ENCODE data around the gene CYP46A1. TPM values are rescaled to one million over a fixed set of nuclear protein-coding genes. Genes with fewer than 3 reads are reported as not detected.

CYP46A1 gene
- total RNA-seq, 1 experiment from 2014 or later: not detected

DNA sequence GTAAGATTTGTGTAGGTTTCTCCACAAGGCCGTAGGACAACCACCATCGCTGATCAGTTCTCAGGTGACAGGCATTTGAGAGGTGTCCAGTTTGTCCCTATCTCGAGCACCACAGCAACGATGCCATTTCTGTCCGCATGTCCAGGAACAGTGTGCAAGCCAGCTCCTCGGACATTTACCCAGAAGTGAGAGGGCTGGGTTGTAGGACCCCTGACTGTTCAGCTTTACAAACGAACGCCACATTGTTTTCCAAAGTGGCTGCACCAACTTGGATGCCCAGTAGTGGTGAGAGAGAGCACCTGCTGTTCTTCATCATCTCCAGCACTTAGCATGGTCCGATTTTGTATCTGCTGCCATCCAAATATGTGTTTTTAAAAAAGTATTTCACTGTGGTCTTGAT lies 38.6 kb downstream of the CYP46A1 start:
- no peaks in the 10 kb centered on the region for H3K9me2 ChIP-seq (ENCODE audit: insufficient read depth)
- no peak overlapping the region for H3K4me3 ChIP-seq
- ChIA-PET CTCF (no interaction called here), POLR2A (ENCODE audit: unreplicated experiment) (no interaction called here)
- no peaks in the 10 kb centered on the region for H3K79me2 ChIP-seq (ENCODE audit: low read depth)
- H3K4me2 ChIP-seq: no peak overlapping the region
- H3K4me1 ChIP-seq (replicated peaks; ENCODE audit: insufficient read depth): no peaks in the 10 kb centered on the region
- DNase-seq: no peak
- H2AFZ ChIP-seq: no peak overlapping the region
- peaks cover 15% of the 10 kb centered on the region; the same call in 1 of the 2 replicates for H3K27me3 ChIP-seq (ENCODE audit: insufficient read depth, low read depth)
- TF ChIP-seq, protein P1, sequence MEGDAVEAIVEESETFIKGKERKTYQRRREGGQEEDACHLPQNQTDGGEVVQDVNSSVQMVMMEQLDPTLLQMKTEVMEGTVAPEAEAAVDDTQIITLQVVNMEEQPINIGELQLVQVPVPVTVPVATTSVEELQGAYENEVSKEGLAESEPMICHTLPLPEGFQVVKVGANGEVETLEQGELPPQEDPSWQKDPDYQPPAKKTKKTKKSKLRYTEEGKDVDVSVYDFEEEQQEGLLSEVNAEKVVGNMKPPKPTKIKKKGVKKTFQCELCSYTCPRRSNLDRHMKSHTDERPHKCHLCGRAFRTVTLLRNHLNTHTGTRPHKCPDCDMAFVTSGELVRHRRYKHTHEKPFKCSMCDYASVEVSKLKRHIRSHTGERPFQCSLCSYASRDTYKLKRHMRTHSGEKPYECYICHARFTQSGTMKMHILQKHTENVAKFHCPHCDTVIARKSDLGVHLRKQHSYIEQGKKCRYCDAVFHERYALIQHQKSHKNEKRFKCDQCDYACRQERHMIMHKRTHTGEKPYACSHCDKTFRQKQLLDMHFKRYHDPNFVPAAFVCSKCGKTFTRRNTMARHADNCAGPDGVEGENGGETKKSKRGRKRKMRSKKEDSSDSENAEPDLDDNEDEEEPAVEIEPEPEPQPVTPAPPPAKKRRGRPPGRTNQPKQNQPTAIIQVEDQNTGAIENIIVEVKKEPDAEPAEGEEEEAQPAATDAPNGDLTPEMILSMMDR (conservative IDR thresholded peaks at IDR 0.05): no peak
- no peak for TF ChIP-seq EZH2 (IDR thresholded peaks at IDR 0.05; ENCODE audit: low read depth)
- intact Hi-C loops (cut with micrococcal nuclease; ENCODE audit: unreplicated experiment): no loop called here
- no peaks in the 10 kb centered on the region for H3F3A ChIP-seq (ENCODE audit: insufficient read depth, low read depth)
- no peaks in the 10 kb centered on the region for H4K20me1 ChIP-seq (ENCODE audit: insufficient read depth)
- no peaks in the 10 kb centered on the region for H3K9me3 ChIP-seq (ENCODE audit: insufficient read depth, low read depth)
- BruUV-seq (replicated peaks): no TSS peak
- H3K27ac ChIP-seq: no peak overlapping the region
- H3K36me3 ChIP-seq (ENCODE audit: low read depth): no peaks in the 10 kb centered on the region

DNA sequence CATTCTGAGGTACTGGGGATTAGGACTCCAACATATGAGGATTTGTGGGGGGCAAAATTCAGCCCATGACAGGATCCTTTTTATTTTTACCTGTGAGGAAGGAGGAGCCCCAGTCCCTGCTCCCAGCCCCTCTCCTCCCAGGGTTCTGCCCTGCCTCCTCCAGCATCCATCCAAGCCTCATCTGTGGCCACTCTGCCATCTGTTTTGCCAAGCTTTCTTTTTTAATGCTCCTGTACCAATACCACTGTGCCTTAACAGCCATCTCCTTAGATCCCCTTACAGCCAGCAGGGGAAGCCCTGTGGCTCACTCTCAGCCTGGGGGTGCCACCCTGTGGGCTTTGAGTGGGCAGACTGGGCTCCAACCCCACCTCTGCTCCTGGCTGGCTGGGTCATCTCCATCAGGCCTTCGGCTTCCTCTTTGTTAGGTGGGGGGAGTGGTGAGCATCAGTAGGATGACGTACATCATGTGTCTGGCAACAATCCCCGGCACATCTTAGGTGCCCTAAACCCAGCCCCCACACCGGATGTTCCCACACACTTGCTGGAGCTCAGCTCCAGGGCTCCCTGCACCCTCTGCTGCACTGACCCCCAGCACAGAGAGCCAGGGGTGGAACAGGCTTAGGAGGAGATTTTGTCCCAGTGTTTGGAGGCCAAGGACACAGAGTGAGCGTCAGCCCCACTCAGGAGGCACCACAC lies 40.2 kb downstream of the CYP46A1 start:
- Histone ChIP-seq H3K4me2 (no peak overlapping the region), H3K36me3 (ENCODE audit: low read depth) (no peaks in the 10 kb centered on the region), H3K27ac (no peak overlapping the region), H4K20me1 (ENCODE audit: insufficient read depth) (no peaks in the 10 kb centered on the region), H3F3A (ENCODE audit: insufficient read depth, low read depth) (no peaks in the 10 kb centered on the region), H3K9me3 (ENCODE audit: insufficient read depth, low read depth) (no peaks in the 10 kb centered on the region), H3K9me2 (ENCODE audit: insufficient read depth) (no peaks in the 10 kb centered on the region), H3K4me3 (no peak overlapping the region), H3K4me1 (replicated peaks; ENCODE audit: insufficient read depth) (no peaks in the 10 kb centered on the region), H2AFZ (no peak overlapping the region), H3K79me2 (ENCODE audit: low read depth) (no peaks in the 10 kb centered on the region), H3K27me3 (ENCODE audit: insufficient read depth, low read depth) (peaks cover 7% of the 10 kb centered on the region; the same call in 1 of the 2 replicates)
- no TSS peak for BruUV-seq (replicated peaks)
- CTCF ChIA-PET: no interaction called here
- no peak for TF ChIP-seq EZH2 (IDR thresholded peaks at IDR 0.05; ENCODE audit: low read depth)
- TF ChIP-seq, protein P1 (conservative IDR thresholded peaks at IDR 0.05): no peak
- intact Hi-C loops (cut with micrococcal nuclease; ENCODE audit: unreplicated experiment): no loop called here
- DNase-seq: no peak
- POLR2A ChIA-PET (ENCODE audit: unreplicated experiment): no interaction called here

DNA sequence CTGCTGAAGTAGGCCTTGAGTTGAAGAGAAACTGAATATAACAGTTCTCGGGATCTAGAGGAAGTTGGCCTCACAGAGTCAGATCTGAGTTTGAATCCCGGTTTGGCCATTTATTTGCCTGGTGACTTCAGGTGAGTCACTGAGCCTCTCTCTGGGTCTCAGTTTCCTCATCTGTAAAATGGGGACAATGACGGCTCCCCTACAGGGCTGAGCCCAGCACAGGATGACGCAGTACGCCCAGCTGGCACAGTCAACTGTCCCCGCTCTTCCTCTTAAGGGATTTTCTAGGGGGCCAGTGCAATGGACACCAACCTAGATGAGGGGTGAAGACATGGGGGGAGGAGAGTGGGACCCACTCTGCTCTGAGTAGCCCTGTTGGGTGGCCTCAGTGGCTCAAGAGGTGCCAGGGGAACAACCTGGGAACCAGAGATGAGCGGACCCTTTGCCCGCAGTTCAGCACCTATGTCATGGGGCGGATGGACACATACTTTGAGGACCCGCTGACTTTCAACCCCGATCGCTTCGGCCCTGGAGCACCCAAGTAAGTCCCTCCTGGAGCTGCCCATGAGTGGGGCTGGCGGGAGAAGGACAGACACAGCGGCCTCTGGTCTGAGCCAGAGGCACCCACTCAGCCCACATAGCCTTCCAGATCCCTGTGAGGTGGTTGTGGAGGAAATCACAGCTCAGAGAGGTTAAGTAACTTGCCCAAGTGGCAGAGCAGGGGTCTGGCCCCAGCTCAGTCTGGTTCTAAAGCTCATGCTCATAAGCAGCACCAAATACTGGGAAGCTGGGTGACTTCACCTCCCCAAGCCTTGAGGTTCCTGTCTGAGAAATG lies 41.1 kb downstream of the CYP46A1 start:
- no peak for DNase-seq
- no peak for TF ChIP-seq EZH2 (IDR thresholded peaks at IDR 0.05; ENCODE audit: low read depth)
- TF ChIP-seq, protein P1 (conservative IDR thresholded peaks at IDR 0.05): no peak
- Histone ChIP-seq H3K79me2 (ENCODE audit: low read depth) (no peaks in the 10 kb centered on the region), H3K36me3 (ENCODE audit: low read depth) (no peaks in the 10 kb centered on the region), H3K27ac (no peak overlapping the region), H4K20me1 (ENCODE audit: insufficient read depth) (no peaks in the 10 kb centered on the region), H3K4me2 (no peak overlapping the region), H3K4me1 (replicated peaks; ENCODE audit: insufficient read depth) (no peaks in the 10 kb centered on the region), H3K9me2 (ENCODE audit: insufficient read depth) (no peaks in the 10 kb centered on the region), H3F3A (ENCODE audit: insufficient read depth, low read depth) (no peaks in the 10 kb centered on the region), H3K27me3 (ENCODE audit: insufficient read depth, low read depth) (peaks cover 7% of the 10 kb centered on the region; the same call in 1 of the 2 replicates), H3K9me3 (ENCODE audit: insufficient read depth, low read depth) (no peaks in the 10 kb centered on the region), H2AFZ (no peak overlapping the region), H3K4me3 (no peak overlapping the region)
- no TSS peak for BruUV-seq (replicated peaks)
- ChIA-PET CTCF (no interaction called here), POLR2A (ENCODE audit: unreplicated experiment) (no interaction called here)
- intact Hi-C loops (cut with micrococcal nuclease; ENCODE audit: unreplicated experiment): no loop called here
